Measurements from ENCODE around the gene FNDC10. TPM values are rescaled to one million over a fixed set of nuclear protein-coding genes. Genes with fewer than 3 reads are reported as not detected.
A peak's percentile ranks its signal among the peaks of the same experiment; 100 is the strongest.

FNDC10 gene
- total and polyA plus RNA-seq, 2 donors (not counting 3 experiments of a cell fraction or from before 2014, with no cell fraction given) = 1.5 to 2.3 TPM

DNA sequence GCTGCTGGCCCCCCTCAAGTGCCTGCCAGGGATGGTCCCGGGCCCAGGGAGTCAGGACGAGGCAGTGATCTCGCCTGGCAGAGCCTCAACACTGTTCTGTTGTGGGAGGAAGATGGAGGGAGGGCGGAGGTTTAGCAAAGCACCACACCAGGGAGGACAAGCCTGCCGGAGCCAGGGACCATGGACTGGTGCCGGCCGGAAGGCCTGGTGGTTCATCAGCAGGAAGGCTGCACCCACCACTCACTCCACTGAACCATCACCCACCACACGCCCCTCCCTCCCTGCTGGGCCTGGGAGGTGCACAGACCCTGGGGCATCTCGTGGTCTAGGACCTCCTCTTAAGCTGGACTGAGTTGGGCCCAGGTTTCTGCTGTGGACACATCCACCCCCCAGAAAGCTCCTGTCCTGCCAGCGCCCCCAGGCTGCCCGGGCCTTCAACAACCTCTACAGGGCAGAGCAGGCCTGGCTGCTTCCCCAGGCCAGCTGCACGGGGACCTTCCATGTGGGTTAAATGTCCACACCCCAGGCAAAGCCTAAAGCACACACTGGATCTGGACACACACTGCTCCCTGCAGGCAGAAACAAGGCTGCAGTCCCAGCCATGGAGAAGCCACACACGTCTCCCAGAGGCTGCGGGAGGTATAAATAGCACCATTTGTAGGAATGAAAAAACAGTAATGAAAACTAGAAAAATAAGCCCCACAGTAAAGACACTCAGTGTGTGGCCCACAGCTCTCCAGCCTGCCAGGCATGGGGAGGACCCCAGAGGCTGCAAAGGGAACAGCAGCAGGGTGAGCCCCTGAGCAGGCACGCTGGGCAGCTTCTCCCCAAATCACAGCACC is 49.1 kb downstream of the FNDC10 start:
- ChIA-PET CTCF (interaction anchor here (1.2 kb wide), 1 partner anchor 355 kb away, joined by 3 read pairs; no protein-coding TSS in a partner anchor), POLR2A (no interaction called here)
- H3K27me3 ChIP-seq (ENCODE audit: control insufficient read depth in 2 of 2, insufficient read depth in 2 of 2, low read length in 2 of 2) = no peaks in the 10 kb centered on the region
- dilution Hi-C loops (cut with MboI; ENCODE audit: extremely low pct_ligation_motif_present, low sequenced_read_pairs) (no loop called here), intact Hi-C loops (cut with micrococcal nuclease) (no loop called here)
- no peak overlapping the region for H3K4me3 ChIP-seq (replicated peaks in 1 of 3; ENCODE audit: insufficient read depth in 1 of 3, low read depth in 1 of 3, low read length in 3 of 3)
- no peaks in the 10 kb centered on the region for H3K9me3 ChIP-seq (replicated peaks; ENCODE audit: control insufficient read depth, insufficient read depth, low read length)
- no peak for DNase-seq (ENCODE audit: low read depth, low spot score)
- H3K79me2 ChIP-seq (ENCODE audit: control insufficient read depth, insufficient read depth, low read length) = peaks cover 8% of the 10 kb centered on the region
- no peaks in the 10 kb centered on the region for H4K20me1 ChIP-seq (replicated peaks; ENCODE audit: control insufficient read depth, extremely low read depth, insufficient read depth, low read length)
- FAIRE-seq = no peak
- H3K36me3 ChIP-seq (ENCODE audit: control insufficient read depth in 2 of 2, extremely low read depth in 1 of 2, insufficient read depth in 2 of 2, low read length in 2 of 2) = no peaks in the 10 kb centered on the region
- TF ChIP-seq, protein P1, sequence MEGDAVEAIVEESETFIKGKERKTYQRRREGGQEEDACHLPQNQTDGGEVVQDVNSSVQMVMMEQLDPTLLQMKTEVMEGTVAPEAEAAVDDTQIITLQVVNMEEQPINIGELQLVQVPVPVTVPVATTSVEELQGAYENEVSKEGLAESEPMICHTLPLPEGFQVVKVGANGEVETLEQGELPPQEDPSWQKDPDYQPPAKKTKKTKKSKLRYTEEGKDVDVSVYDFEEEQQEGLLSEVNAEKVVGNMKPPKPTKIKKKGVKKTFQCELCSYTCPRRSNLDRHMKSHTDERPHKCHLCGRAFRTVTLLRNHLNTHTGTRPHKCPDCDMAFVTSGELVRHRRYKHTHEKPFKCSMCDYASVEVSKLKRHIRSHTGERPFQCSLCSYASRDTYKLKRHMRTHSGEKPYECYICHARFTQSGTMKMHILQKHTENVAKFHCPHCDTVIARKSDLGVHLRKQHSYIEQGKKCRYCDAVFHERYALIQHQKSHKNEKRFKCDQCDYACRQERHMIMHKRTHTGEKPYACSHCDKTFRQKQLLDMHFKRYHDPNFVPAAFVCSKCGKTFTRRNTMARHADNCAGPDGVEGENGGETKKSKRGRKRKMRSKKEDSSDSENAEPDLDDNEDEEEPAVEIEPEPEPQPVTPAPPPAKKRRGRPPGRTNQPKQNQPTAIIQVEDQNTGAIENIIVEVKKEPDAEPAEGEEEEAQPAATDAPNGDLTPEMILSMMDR (IDR thresholded peaks at IDR 0.05; ENCODE audit: extremely low read depth in 1 of 2, insufficient read depth in 1 of 2, low read depth in 1 of 2, low read length in 2 of 2) = peak in 1 of 2 donors; percentile 31
- TF ChIP-seq, protein P2, sequence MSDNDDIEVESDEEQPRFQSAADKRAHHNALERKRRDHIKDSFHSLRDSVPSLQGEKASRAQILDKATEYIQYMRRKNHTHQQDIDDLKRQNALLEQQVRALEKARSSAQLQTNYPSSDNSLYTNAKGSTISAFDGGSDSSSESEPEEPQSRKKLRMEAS (IDR thresholded peaks at IDR 0.05; ENCODE audit: insufficient read depth, insufficient read length) = no peak
- H2AFZ ChIP-seq (ENCODE audit: low read depth, low read length) = no peak overlapping the region
- no peak overlapping the region for H3K4me2 ChIP-seq (ENCODE audit: insufficient read depth, low read length)
- H3K27ac ChIP-seq (ENCODE audit: insufficient read depth, low read depth, low read length) = no peak overlapping the region
- no peaks in the 10 kb centered on the region for H3K4me1 ChIP-seq (ENCODE audit: control insufficient read depth, extremely low read depth, insufficient read depth, low read length)
- no TSS peak for BruUV-seq (replicated peaks)
- no peak overlapping the region for H3K9ac ChIP-seq (replicated peaks; ENCODE audit: extremely low read depth, insufficient read depth, low read length)
- no peaks in the 10 kb centered on the region for H3K9me1 ChIP-seq (replicated peaks; ENCODE audit: control insufficient read depth, extremely low read depth, insufficient read depth, low read length)

DNA sequence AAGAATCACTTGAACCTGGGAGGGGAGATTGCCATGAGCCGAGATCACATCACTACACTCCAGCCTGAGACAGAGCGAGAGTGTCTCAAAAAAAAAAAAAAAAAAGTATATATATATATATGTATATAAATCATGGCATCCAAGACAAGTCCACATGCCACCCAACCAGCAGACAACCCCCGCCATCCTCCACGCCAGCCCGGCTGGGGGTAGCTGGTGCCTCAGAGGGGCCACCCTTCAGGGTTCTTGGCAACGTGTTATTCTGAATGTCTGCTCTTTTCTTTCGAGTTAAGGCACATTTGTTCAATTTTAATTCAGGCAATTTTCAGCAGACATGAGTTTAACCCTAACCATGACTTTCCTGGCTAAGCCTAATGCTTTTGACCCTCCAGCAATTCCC is 49.8 kb downstream of the FNDC10 start:
- FAIRE-seq (no peak), DNase-seq (ENCODE audit: low read depth, low spot score) (no peak)
- Histone ChIP-seq H4K20me1 (replicated peaks; ENCODE audit: control insufficient read depth, extremely low read depth, insufficient read depth, low read length) (no peaks in the 10 kb centered on the region), H3K4me2 (ENCODE audit: insufficient read depth, low read length) (no peak overlapping the region), H3K27ac (ENCODE audit: insufficient read depth, low read depth, low read length) (no peak overlapping the region), H3K4me3 (replicated peaks in 1 of 3; ENCODE audit: insufficient read depth in 1 of 3, low read depth in 1 of 3, low read length in 3 of 3) (no peak overlapping the region), H3K9me3 (replicated peaks; ENCODE audit: control insufficient read depth, insufficient read depth, low read length) (no peaks in the 10 kb centered on the region), H3K4me1 (ENCODE audit: control insufficient read depth, extremely low read depth, insufficient read depth, low read length) (no peaks in the 10 kb centered on the region), H3K9ac (replicated peaks; ENCODE audit: extremely low read depth, insufficient read depth, low read length) (no peak overlapping the region), H3K79me2 (ENCODE audit: control insufficient read depth, insufficient read depth, low read length) (peaks cover 8% of the 10 kb centered on the region), H3K27me3 (ENCODE audit: control insufficient read depth in 2 of 2, insufficient read depth in 2 of 2, low read length in 2 of 2) (no peaks in the 10 kb centered on the region), H3K36me3 (ENCODE audit: control insufficient read depth in 2 of 2, extremely low read depth in 1 of 2, insufficient read depth in 2 of 2, low read length in 2 of 2) (no peaks in the 10 kb centered on the region), H2AFZ (ENCODE audit: low read depth, low read length) (no peak overlapping the region), H3K9me1 (replicated peaks; ENCODE audit: control insufficient read depth, extremely low read depth, insufficient read depth, low read length) (no peaks in the 10 kb centered on the region)
- dilution Hi-C loops (cut with MboI; ENCODE audit: extremely low pct_ligation_motif_present, low sequenced_read_pairs) (no loop called here), intact Hi-C loops (cut with micrococcal nuclease) (no loop called here)
- BruUV-seq (replicated peaks) = no TSS peak
- ChIA-PET POLR2A (no interaction called here), CTCF (interaction anchor here (1.2 kb wide), 1 partner anchor 356 kb away, joined by 3 read pairs; no protein-coding TSS in a partner anchor)
- TF ChIP-seq EZH2 (IDR thresholded peaks at IDR 0.05; ENCODE audit: borderline replicate concordance, low read depth, low read length, severe bottlenecking) = no peak
- no peak for TF ChIP-seq POLR2A (IDR thresholded peaks at IDR 0.05; ENCODE audit: low read depth, low read length)
- TF ChIP-seq, protein P2 (IDR thresholded peaks at IDR 0.05; ENCODE audit: insufficient read depth, insufficient read length) = no peak
- TF ChIP-seq, protein P1 (IDR thresholded peaks at IDR 0.05; ENCODE audit: extremely low read depth in 1 of 2, insufficient read depth in 1 of 2, low read depth in 1 of 2, low read length in 2 of 2) = no peak
- no peak for TF ChIP-seq POLR2AphosphoS5 (IDR thresholded peaks at IDR 0.05; ENCODE audit: insufficient read depth, low read depth, low read length)
- TF ChIP-seq JUN (IDR thresholded peaks at IDR 0.05; ENCODE audit: borderline replicate concordance, insufficient read depth, insufficient read length, low read depth) = no peak
- no peak for TF ChIP-seq FOS (IDR thresholded peaks at IDR 0.05; ENCODE audit: borderline replicate concordance, insufficient read depth, low read length)
- no peak for TF ChIP-seq MYC (IDR thresholded peaks at IDR 0.05; ENCODE audit: low read depth, low read length)

Measured in endothelial cell of umbilical vein (primary cell).